Iris pigment epithelial cell (primary cell): Measurements from ENCODE around the gene TUBB1.
"Not testable (repeated sequence)": the region's sequence is repeated elsewhere in the genome, so short reads cannot be mapped to it uniquely, and the experiment has no call there.

Source experiments
- DNase-seq: peaks from one replicate; pipeline ENCODE4 v3.0.0-alpha.2; 2011; ENCODE audit warnings: low read depth

TUBB1 gene

GRCh38 chr20:59019217-59019616 is at the start of gene TUBB1:
TSS of gene TUBB1 (plus strand) at chr20:59019429. CDS start at chr20:59019523, 94 bp downstream.
- DNase-seq, result no peak

- no peak for DNase-seq
Observed at GRCh38 chr20:58969439-58969838, 49.8 kb upstream of the TUBB1 start.

- no peak for DNase-seq
Observed at GRCh38 chr20:58970146-58970545, 49.1 kb upstream of the TUBB1 start.

- DNase-seq, result no peak
Observed at GRCh38 chr20:58971429-58971828, 47.8 kb upstream of the TUBB1 start.

- DNase-seq, result no peak
Observed at GRCh38 chr20:58973179-58973578, 46.0 kb upstream of the TUBB1 start.

GRCh38 chr20:58973866-58974265 is 45.4 kb upstream of the TUBB1 start:
- DNase-seq, result no peak

GRCh38 chr20:58975353-58975752 is 43.9 kb upstream of the TUBB1 start:
- no peak for DNase-seq

GRCh38 chr20:58976061-58976730 is 43.0 kb upstream of the TUBB1 start:
- no peak for DNase-seq

GRCh38 chr20:58978351-58979190 is 40.7 kb upstream of the TUBB1 start:
- DNase-seq, result no peak

GRCh38 chr20:58980711-58981627 is 38.3 kb upstream of the TUBB1 start, which contains the start of gene NELFCD:
TSS of gene NELFCD (plus strand) at chr20:58981256. CDS start at chr20:58981310, 54 bp downstream.
- peak; percentile 70 for DNase-seq

- DNase-seq, result no peak
Observed at GRCh38 chr20:58981628-58982364, 37.4 kb upstream of the TUBB1 start.

GRCh38 chr20:58982406-58983114 is 36.7 kb upstream of the TUBB1 start:
- DNase-seq, result no peak

GRCh38 chr20:58983115-58983468 is 36.1 kb upstream of the TUBB1 start:
- not testable (repeated sequence) for DNase-seq

GRCh38 chr20:58984691-58985090 is 34.5 kb upstream of the TUBB1 start:
- DNase-seq, result no peak

GRCh38 chr20:58985656-58986055 is 33.6 kb upstream of the TUBB1 start:
- DNase-seq, result no peak

GRCh38 chr20:58986286-58986967 is 32.8 kb upstream of the TUBB1 start:
- no peak for DNase-seq

- DNase-seq, result no peak
Observed at GRCh38 chr20:58986968-58987517, 32.2 kb upstream of the TUBB1 start.

- DNase-seq, result no peak
Observed at GRCh38 chr20:58987790-58988564, 31.3 kb upstream of the TUBB1 start.

GRCh38 chr20:58988565-58988882 is 30.7 kb upstream of the TUBB1 start:
- DNase-seq, result no peak
